GM12891 (cell line): Measurements from ENCODE around the gene PHOSPHO2.

Source experiments
- DNase-seq: peaks from one replicate; pipeline ENCODE4 v3.0.0; 2011; ENCODE audit warnings: low spot score; ENCODE audit not compliant: insufficient read length
- FAIRE-seq: peaks from 2 replicates; lab custom pipeline; 2011; peaks lifted over from hg19 to GRCh38; lab: Jason Lieb, UNC
- PAX5 ChIP-seq: IDR thresholded peaks from 2 replicates; pipeline ENCODE4 v1.6.1; 2011; ENCODE audit warnings: low read length, moderate library complexity, mild to moderate bottlenecking; ENCODE audit not compliant: insufficient read depth, severe bottlenecking
- POLR2A ChIP-seq: IDR thresholded peaks from 2 replicates; pipeline ENCODE4 v1.6.1; 2011; ENCODE audit warnings: low read depth, low read length, control low read depth
- POLR2AphosphoS5 ChIP-seq: IDR thresholded peaks from 2 replicates; pipeline ENCODE4 v1.6.1; 2011; ENCODE audit warnings: low read depth, low read length, control low read depth
- POU2F2 ChIP-seq: IDR thresholded peaks from 2 replicates; pipeline ENCODE4 v1.6.1; 2011; ENCODE audit warnings: low read depth, mild to moderate bottlenecking, control low read depth, low read length, moderate library complexity
- SPI1 ChIP-seq: IDR thresholded peaks from 2 replicates; pipeline ENCODE4 v1.6.1; 2011; ENCODE audit warnings: low read depth, low read length, control low read depth
- TAF1 ChIP-seq: IDR thresholded peaks from 2 replicates; pipeline ENCODE4 v1.6.1; 2011; ENCODE audit warnings: low read depth, low read length, control low read depth

Gene PHOSPHO2

DNA sequence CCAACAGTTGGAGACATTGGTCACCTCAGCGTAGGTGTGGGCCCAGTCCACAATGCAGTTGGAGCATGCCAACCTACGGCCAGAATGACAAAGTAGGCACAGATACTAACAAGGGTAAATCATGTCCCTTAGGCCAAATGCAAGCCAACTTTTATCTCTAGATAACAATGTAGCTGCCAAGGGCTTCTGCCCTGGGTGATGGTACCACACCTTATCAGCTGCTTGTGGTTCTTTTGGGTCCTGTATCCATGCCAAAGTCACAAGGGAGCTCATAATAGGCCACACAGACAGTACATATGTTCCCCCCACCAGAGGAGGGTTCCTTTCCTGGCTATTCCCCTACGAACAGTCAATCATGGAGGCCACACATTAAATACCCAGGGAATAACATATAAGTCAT lies 19.1 kb downstream of the PHOSPHO2 start:
- TF ChIP-seq SPI1: no peak
- no peak for TF ChIP-seq PAX5
- TF ChIP-seq POLR2AphosphoS5: no peak
- no peak for TF ChIP-seq POLR2A
- TF ChIP-seq POU2F2: no peak
- no peak for TF ChIP-seq TAF1
- DNase-seq (no peak), FAIRE-seq (no peak)

DNA sequence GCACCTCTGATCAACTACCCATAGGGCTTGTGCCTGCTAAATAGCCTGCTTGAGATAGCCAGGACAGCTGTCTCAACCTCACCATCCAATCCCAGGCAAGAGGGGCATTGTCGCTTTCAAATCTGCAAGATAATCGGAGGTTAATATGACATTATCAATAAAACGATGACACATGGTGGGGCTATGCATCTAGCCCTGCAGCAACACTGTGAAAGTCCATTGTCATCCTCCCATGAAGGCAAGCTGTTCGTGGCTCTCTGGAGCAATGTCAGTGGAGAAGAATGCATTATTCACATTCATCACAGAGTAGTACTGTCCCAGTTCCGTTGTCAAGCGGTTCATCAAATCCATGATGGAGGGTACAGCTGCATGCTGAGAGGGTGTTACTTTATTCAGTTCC lies 20.4 kb downstream of the PHOSPHO2 start:
- FAIRE-seq (no peak), DNase-seq (no peak)
- no peak for TF ChIP-seq POLR2A
- no peak for TF ChIP-seq SPI1
- no peak for TF ChIP-seq POU2F2
- TF ChIP-seq TAF1: no peak
- no peak for TF ChIP-seq POLR2AphosphoS5
- no peak for TF ChIP-seq PAX5

DNA sequence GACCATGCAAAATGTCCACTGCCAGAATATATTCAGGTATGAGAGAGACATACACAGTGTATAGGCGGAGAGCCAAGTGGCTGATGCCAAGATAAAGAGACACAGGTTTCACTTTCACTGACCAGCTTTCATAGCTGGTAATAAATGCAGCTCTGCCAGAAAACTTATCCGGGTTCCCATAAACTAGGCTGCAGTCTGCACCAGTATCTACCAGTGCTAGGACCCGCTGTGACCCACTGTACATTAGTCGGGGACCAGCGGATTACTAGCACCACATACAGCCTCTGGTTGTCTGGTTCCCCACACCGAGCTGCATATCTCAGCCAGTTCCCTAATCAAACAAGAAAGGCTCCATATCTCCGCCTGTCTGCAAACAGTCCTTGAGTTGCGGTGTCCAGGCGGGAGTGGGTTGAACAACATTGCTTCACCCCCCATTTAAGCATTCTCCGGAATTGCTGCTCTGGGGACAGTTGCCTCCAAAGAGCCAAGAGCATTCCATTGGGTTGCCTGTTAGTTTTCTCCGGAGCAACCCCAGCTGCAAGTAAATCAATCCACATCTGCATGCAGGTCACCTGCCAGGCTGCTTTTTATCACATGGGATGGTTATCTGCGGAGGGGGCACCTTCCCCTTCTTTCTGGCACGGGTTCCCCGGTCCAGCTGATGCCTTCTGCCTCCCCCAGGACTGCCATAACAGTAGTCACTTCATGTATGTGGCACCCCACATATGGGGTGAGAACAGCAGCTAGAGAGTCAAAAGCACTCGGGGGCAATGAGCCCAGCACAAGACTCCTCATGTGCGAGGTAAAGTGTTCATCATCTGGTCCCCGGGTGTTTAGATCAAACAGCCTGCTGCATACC lies 21.3 kb downstream of the PHOSPHO2 start:
- TF ChIP-seq POLR2A (no peak), POU2F2 (no peak), POLR2AphosphoS5 (no peak), PAX5 (no peak), SPI1 (no peak), TAF1 (no peak)
- DNase-seq (no peak), FAIRE-seq (no peak)

DNA sequence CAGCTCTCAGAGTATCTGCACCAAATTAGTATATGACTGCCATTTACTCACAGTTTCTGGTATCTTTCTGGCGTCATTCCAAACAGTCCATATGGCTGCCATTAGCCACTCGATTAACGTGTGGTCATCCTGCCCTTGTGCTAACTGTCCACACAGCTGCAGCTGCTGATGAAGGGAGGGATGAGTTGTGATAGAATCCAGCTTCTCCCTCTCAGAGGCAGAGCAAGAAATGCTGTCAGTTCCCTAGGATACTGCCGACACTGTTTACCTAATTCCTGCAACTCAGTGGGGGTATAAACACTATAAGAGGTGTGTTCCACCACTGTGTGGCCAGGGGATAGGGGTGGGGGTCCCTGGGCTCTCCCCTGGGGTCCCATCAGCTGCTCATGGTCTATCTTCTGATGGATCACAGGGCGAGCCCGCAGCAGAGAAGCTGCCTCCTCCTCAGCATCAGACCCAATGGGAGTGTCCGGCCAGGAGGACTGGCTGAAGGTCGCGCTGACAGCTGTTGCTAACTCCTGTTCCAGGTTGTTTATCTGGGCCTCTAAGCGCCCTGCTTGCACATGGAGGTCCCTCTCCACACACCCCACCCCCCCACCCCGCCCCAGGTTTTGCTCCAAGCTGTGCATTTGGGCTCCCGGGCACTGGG lies 22.1 kb downstream of the PHOSPHO2 start:
- no peak for DNase-seq
- TF ChIP-seq POLR2AphosphoS5 (no peak), PAX5 (no peak), TAF1 (no peak), POU2F2 (no peak), SPI1 (no peak), POLR2A (no peak)
- no peak for FAIRE-seq

DNA sequence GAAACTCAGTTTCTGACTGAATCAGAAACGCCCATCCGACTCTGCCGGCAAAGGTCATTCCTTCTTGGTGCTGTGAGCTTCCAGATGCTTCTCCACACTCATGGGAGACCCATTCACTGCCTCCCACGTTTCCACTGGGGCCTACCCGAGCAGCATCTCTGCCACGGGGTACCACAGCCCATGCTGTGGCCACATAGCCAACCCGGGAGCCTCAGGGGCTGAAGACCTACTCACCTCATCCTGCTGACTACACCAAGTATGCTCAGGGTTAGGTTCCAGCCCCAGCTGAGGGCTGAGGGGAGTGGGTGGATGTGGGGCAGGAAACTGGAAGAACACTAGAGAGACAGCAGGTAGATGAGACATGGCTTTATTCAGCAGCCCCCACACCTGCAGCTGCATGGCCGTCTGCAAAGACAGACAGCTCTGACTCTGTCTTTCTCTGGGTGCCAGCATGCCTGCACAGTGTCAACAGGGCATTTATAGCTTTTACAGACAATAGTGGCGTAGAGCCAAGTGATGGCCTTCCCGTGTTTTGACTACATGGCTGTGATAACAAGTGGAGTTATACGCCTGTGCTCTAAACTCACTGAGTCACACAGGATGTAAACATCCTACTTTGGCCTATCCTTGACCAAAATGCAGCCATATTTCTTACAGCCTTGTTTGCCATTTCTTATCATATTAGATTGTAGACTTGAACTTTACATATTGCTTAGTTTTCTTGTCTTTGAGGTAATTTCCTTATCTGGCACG lies 22.8 kb downstream of the PHOSPHO2 start:
- DNase-seq (no peak), FAIRE-seq (no peak)
- no peak for TF ChIP-seq PAX5
- TF ChIP-seq POLR2AphosphoS5: no peak
- no peak for TF ChIP-seq SPI1
- no peak for TF ChIP-seq POU2F2
- TF ChIP-seq POLR2A: no peak
- no peak for TF ChIP-seq TAF1

DNA sequence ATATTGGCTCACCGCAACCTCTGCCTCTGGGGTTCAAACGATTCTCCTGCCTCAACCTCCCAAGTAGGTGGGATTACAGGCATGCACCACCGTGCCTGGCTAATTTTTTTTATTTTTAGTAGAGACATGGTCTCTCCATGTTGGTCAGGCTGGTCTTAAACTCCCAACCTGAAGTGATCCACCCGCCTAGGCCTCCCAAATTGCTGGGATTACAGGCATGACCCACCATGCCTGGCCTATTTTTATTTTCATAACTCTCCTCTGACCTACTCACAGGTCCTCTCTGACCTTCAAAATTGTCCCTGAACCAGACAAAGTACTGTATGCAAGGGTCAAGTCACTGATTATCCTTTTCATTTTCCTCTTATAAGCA lies 23.4 kb downstream of the PHOSPHO2 start:
- DNase-seq: no peak
- FAIRE-seq: no peak
- no peak for TF ChIP-seq PAX5
- no peak for TF ChIP-seq SPI1
- TF ChIP-seq POU2F2: no peak
- no peak for TF ChIP-seq TAF1
- TF ChIP-seq POLR2A: no peak
- no peak for TF ChIP-seq POLR2AphosphoS5

DNA sequence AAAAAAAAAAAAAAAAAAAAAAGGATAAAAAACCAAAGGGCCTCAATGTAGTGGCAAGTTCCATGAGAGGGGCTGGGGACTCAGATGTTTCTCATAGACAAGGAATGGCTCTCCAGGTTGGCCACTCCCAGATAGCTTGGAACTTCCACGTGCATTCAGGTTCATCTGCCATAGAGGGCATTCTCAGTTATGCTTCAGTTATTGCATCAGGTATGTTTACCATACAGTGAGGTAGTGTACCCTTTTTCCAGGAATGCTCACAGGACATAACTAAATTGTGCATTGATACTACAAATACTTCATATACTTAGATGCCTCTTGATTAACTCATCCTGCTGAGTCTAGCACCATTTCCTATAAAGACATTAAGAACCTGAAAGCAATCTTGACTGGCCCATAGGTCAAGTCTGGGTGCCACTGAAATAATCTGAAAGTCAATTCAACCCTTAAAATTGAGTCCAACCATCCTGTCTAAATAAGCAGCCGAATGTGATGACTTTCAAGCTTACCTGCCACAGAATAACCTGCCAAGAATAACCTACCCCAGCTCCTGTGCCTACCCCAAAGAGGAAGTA lies 24.7 kb downstream of the PHOSPHO2 start:
- TF ChIP-seq POU2F2 (no peak), PAX5 (no peak), TAF1 (no peak), POLR2A (no peak), POLR2AphosphoS5 (no peak), SPI1 (no peak)
- FAIRE-seq (no peak), DNase-seq (no peak)

DNA sequence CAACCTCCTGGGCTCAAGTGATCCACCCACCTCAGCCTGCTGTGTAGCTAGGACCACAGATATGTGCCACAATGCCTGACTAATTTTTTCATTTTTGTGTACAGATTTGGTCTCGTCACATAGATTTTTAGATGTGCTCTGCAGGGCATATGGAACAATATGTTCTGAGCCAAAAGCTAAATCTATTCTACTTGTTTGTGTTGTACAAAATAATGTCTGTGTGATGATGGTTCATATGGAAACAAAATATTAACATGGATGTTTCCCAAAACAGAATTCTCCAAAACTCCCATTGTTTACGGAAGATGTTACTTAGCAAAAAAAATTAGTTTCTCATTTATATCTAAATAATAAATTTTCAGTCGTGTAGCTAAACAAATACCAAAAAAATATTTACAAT lies 26.7 kb downstream of the PHOSPHO2 start:
- FAIRE-seq: no peak
- TF ChIP-seq POLR2AphosphoS5: no peak
- TF ChIP-seq SPI1: no peak
- no peak for TF ChIP-seq TAF1
- TF ChIP-seq PAX5: no peak
- no peak for DNase-seq

DNA sequence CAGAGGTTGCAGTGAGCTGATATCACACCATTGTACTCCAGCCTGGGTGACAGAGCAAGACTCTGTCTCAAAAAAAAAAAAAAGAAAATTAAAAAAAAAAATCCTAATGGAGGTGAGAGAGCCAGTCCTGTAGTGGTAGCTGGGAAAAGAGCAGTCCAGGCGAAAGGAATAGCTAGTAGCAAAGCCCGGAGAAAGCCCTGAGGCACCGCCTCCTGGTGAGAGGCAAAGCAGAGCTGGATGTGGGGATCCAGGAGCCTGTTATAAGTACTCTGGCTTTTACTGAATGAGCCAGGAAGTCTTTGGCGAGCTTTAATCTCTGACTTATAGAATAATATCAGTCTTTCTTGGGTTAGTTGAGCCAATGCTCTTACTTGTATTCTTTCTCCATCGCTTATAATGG lies 32.8 kb downstream of the PHOSPHO2 start:
- DNase-seq (no peak), FAIRE-seq (no peak)
- TF ChIP-seq PAX5 (no peak), SPI1 (no peak), POU2F2 (no peak), POLR2AphosphoS5 (no peak), TAF1 (no peak), POLR2A (no peak)
